ENCODE data around the gene RNF13. TPM values are rescaled to one million over a fixed set of nuclear protein-coding genes. Genes with fewer than 3 reads are reported as not detected.
"Not testable (repeated sequence)": the region's sequence is repeated elsewhere in the genome, so short reads cannot be mapped to it uniquely, and the experiment has no call there.

Gene RNF13
- total RNA-seq, 1 experiment from 2014 or later, result 43.5 TPM

GRCh38 chr3:149833241-149833640 lies 20.2 kb downstream of the RNF13 start:
- no peak for DNase-seq (ENCODE audit: low read depth in 1 of 2, low spot score in 2 of 2)
- peaks cover 5% of the 10 kb centered on the region; the same call in 1 of the 2 replicates for H3K36me3 ChIP-seq
- H3K4me3 ChIP-seq, result no peak overlapping the region
- H3K27ac ChIP-seq, result no peak overlapping the region
- H3K27me3 ChIP-seq (replicated peaks), result no peaks in the 10 kb centered on the region
- H3K9me3 ChIP-seq (replicated peaks), result peaks cover 29% of the 10 kb centered on the region
- no peaks in the 10 kb centered on the region for H3K4me1 ChIP-seq (replicated peaks)

- H3K27me3 ChIP-seq (replicated peaks); H3K4me3 ChIP-seq; H3K4me1 ChIP-seq (replicated peaks); H3K27ac ChIP-seq; DNase-seq (ENCODE audit: low read depth in 1 of 2, low spot score in 2 of 2); H3K36me3 ChIP-seq: not testable (repeated sequence)
- peaks cover 23% of the 10 kb centered on the region for H3K9me3 ChIP-seq (replicated peaks)
Observed at GRCh38 chr3:149838491-149838890, 25.5 kb downstream of the RNF13 start.

GRCh38 chr3:149839469-149839868 lies 26.5 kb downstream of the RNF13 start:
- H3K36me3 ChIP-seq; H3K4me1 ChIP-seq (replicated peaks); H3K27me3 ChIP-seq (replicated peaks); H3K4me3 ChIP-seq; DNase-seq (ENCODE audit: low read depth in 1 of 2, low spot score in 2 of 2); H3K27ac ChIP-seq: not testable (repeated sequence)
- peaks cover 18% of the 10 kb centered on the region for H3K9me3 ChIP-seq (replicated peaks)

- Histone ChIP-seq H3K4me3 (no peak overlapping the region), H3K36me3 (peaks cover 7% of the 10 kb centered on the region; the same call in 1 of the 2 replicates), H3K27ac (no peak overlapping the region), H3K4me1 (replicated peaks) (no peaks in the 10 kb centered on the region), H3K27me3 (replicated peaks) (no peaks in the 10 kb centered on the region), H3K9me3 (replicated peaks) (peaks cover 15% of the 10 kb centered on the region)
- DNase-seq (ENCODE audit: low read depth in 1 of 2, low spot score in 2 of 2), result no peak
Observed at GRCh38 chr3:149839896-149840295, 26.9 kb downstream of the RNF13 start.

- no peaks in the 10 kb centered on the region for H3K27me3 ChIP-seq (replicated peaks)
- H3K4me1 ChIP-seq (replicated peaks), result no peaks in the 10 kb centered on the region
- H3K4me3 ChIP-seq, result no peak overlapping the region
- H3K9me3 ChIP-seq (replicated peaks), result no peaks in the 10 kb centered on the region; the same call in 1 of the 2 replicates
- DNase-seq (ENCODE audit: low read depth in 1 of 2, low spot score in 2 of 2), result no peak
- H3K27ac ChIP-seq, result no peak overlapping the region
- H3K36me3 ChIP-seq, result peaks cover 10% of the 10 kb centered on the region
Observed at GRCh38 chr3:149843502-149843901, 30.5 kb downstream of the RNF13 start.

- Histone ChIP-seq H3K36me3 (peaks cover 10% of the 10 kb centered on the region), H3K27ac (no peak overlapping the region), H3K4me1 (replicated peaks) (no peaks in the 10 kb centered on the region), H3K4me3 (no peak overlapping the region), H3K9me3 (replicated peaks) (no peaks in the 10 kb centered on the region), H3K27me3 (replicated peaks) (no peaks in the 10 kb centered on the region)
- DNase-seq (ENCODE audit: low read depth in 1 of 2, low spot score in 2 of 2), result no peak
Observed at GRCh38 chr3:149844091-149844490, 31.1 kb downstream of the RNF13 start.

- H3K27me3 ChIP-seq (replicated peaks), result no peaks in the 10 kb centered on the region
- no peak for DNase-seq (ENCODE audit: low read depth in 1 of 2, low spot score in 2 of 2)
- H3K4me3 ChIP-seq, result no peak overlapping the region
- no peaks in the 10 kb centered on the region for H3K9me3 ChIP-seq (replicated peaks)
- peaks cover 10% of the 10 kb centered on the region for H3K36me3 ChIP-seq
- H3K4me1 ChIP-seq (replicated peaks), result no peaks in the 10 kb centered on the region
- H3K27ac ChIP-seq, result no peak overlapping the region
Observed at GRCh38 chr3:149845570-149846244, 32.7 kb downstream of the RNF13 start.

GRCh38 chr3:149848238-149848637 lies 35.2 kb downstream of the RNF13 start:
- H3K9me3 ChIP-seq (replicated peaks), result no peaks in the 10 kb centered on the region
- no peak overlapping the region for H3K27ac ChIP-seq
- no peak overlapping the region for H3K4me3 ChIP-seq
- DNase-seq (ENCODE audit: low read depth in 1 of 2, low spot score in 2 of 2), result no peak
- H3K4me1 ChIP-seq (replicated peaks), result no peaks in the 10 kb centered on the region
- H3K36me3 ChIP-seq, result peaks cover 10% of the 10 kb centered on the region
- H3K27me3 ChIP-seq (replicated peaks), result no peaks in the 10 kb centered on the region

GRCh38 chr3:149848688-149849087 lies 35.7 kb downstream of the RNF13 start:
- DNase-seq (ENCODE audit: low read depth in 1 of 2, low spot score in 2 of 2), result no peak
- Histone ChIP-seq H3K36me3 (peaks cover 10% of the 10 kb centered on the region), H3K27ac (no peak overlapping the region)

GRCh38 chr3:149850787-149851584 lies 38.0 kb downstream of the RNF13 start:
- Histone ChIP-seq H3K36me3 (peaks cover 8% of the 10 kb centered on the region), H3K27ac (no peak overlapping the region), H3K4me1 (replicated peaks) (no peaks in the 10 kb centered on the region), H3K4me3 (no peak overlapping the region), H3K9me3 (replicated peaks) (no peaks in the 10 kb centered on the region), H3K27me3 (replicated peaks) (no peaks in the 10 kb centered on the region)
- no peak for DNase-seq (ENCODE audit: low read depth in 1 of 2, low spot score in 2 of 2)

More at GRCh38 chr3:149848688-149849087, 35.7 kb downstream of the RNF13 start:
- H3K27me3 ChIP-seq (replicated peaks), result no peaks in the 10 kb centered on the region
- H3K9me3 ChIP-seq (replicated peaks), result no peaks in the 10 kb centered on the region
- H3K4me1 ChIP-seq (replicated peaks), result no peaks in the 10 kb centered on the region
- H3K4me3 ChIP-seq, result no peak overlapping the region

- no peaks in the 10 kb centered on the region for H3K4me1 ChIP-seq (replicated peaks)
- DNase-seq (ENCODE audit: low read depth in 1 of 2, low spot score in 2 of 2), result no peak
- no peak overlapping the region for H3K27ac ChIP-seq
- peaks cover 3% of the 10 kb centered on the region; the same call in 1 of the 2 replicates for H3K36me3 ChIP-seq
- no peaks in the 10 kb centered on the region for H3K9me3 ChIP-seq (replicated peaks)
- H3K27me3 ChIP-seq (replicated peaks), result no peaks in the 10 kb centered on the region
- no peak overlapping the region for H3K4me3 ChIP-seq
Observed at GRCh38 chr3:149858911-149859310, 45.9 kb downstream of the RNF13 start.

- no peak for DNase-seq (ENCODE audit: low read depth in 1 of 2, low spot score in 2 of 2)
- Histone ChIP-seq H3K27me3 (replicated peaks) (no peaks in the 10 kb centered on the region), H3K36me3 (0 out of 2 replicates have a peak, but pooled peaks cover 3% of the 10 kb centered on the region), H3K27ac (no peak overlapping the region), H3K9me3 (replicated peaks) (no peaks in the 10 kb centered on the region), H3K4me1 (replicated peaks) (no peaks in the 10 kb centered on the region), H3K4me3 (no peak overlapping the region)
Observed at GRCh38 chr3:149860881-149861280, 47.9 kb downstream of the RNF13 start.

- Histone ChIP-seq H3K4me3 (no peak overlapping the region), H3K27ac (no peak overlapping the region), H3K36me3 (peaks cover 10% of the 10 kb centered on the region), H3K9me3 (replicated peaks) (no peaks in the 10 kb centered on the region), H3K27me3 (replicated peaks) (no peaks in the 10 kb centered on the region), H3K4me1 (replicated peaks) (no peaks in the 10 kb centered on the region)
- DNase-seq (ENCODE audit: low read depth in 1 of 2, low spot score in 2 of 2), result no peak
Observed at GRCh38 chr3:149867563-149867962, 54.5 kb downstream of the RNF13 start.

GRCh38 chr3:149871855-149872254 lies 58.8 kb downstream of the RNF13 start:
- no peaks in the 10 kb centered on the region for H3K4me1 ChIP-seq (replicated peaks)
- H3K27me3 ChIP-seq (replicated peaks), result no peaks in the 10 kb centered on the region
- peaks cover 20% of the 10 kb centered on the region for H3K36me3 ChIP-seq
- H3K4me3 ChIP-seq, result no peak overlapping the region
- no peak overlapping the region for H3K27ac ChIP-seq
- no peak for DNase-seq (ENCODE audit: low read depth in 1 of 2, low spot score in 2 of 2)
- no peaks in the 10 kb centered on the region for H3K9me3 ChIP-seq (replicated peaks)
